HG03521 (cell line): Measurements from ENCODE around the gene CTNNA2.

ENCODE experiments used
- ATAC-seq: cut with Tn5 transposase; IDR thresholded peaks from one replicate; pipeline ENCODE4 v1.9.1; 2021; ENCODE audit warnings: mild to moderate bottlenecking, moderate library complexity; ENCODE audit not compliant: unreplicated experiment

The CTNNA2 gene

DNA sequence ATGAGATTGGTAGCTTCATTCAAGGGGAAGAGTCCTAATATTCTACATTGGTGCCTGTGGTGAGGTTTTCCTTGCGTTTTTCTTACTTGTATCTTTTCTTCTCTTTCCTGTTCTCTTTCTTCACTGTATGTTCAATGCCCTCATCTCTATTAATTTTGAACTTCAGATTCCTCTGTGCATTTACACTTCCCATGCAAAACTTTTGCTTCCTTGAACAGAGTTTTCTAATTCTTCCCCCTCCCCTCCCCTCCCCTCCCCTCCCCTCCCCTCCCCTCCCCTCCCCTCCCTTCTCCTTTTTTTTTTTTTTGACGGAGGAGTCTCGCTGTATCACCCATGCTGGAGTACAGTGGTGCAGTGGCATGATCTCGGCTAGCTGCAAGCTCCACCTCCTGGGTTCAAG, 403.4 kb downstream of the CTNNA2 start:
- no peak for ATAC-seq

GRCh38 chr2:79920512-79921076, 407.7 kb downstream of the CTNNA2 start:
- no peak for ATAC-seq

DNA sequence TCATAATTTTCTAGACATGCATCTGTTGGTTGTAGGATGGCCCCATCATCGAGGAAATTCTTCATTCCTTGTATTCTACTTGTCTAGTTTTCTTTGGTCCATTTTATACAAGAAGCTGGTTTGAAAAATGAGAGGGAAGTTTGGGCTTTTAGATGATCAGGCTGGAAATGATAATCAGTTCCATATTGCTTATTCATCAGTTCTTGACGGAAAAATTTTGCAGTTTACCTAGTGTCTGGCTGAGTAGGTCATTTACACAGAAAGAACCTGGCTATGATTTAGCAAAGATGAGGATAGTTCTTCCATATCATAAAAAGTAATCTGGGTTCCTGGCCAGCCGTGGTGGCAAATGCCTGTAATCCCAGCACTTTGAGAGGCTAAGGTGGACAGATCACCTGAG, 416.8 kb downstream of the CTNNA2 start:
- ATAC-seq, result no peak

- ATAC-seq, result no peak
These were observed 422.3 kb downstream of the CTNNA2 start for GRCh38 chr2:79935046-79935732.

GRCh38 chr2:79935771-79936657, 423.2 kb downstream of the CTNNA2 start:
- ATAC-seq, result peak; percentile 69

- no peak for ATAC-seq
These were observed 423.9 kb downstream of the CTNNA2 start for GRCh38 chr2:79936715-79937114.

DNA sequence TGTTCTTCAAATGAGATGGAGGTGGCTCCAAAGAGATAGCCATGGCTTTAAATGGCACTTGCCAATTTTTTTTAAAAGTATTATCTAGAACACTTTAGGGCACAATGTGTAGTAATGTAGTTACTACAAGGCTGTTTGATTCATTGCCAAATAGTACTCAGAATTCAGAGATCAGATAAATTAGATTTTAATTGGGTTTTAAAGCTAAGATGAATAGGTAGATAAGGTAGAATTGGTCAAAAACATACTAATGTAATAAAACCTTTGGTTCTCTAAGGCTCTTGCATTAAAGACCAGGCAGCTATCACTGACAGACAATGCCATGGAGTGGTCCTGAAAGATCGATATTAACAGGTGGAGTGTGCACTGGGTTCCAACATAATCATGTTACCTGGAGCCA, 425.8 kb downstream of the CTNNA2 start:
- ATAC-seq, result no peak

- no peak for ATAC-seq
These were observed 427.5 kb downstream of the CTNNA2 start for GRCh38 chr2:79940364-79940763.

GRCh38 chr2:79941179-79941578, 428.3 kb downstream of the CTNNA2 start:
- no peak for ATAC-seq

DNA sequence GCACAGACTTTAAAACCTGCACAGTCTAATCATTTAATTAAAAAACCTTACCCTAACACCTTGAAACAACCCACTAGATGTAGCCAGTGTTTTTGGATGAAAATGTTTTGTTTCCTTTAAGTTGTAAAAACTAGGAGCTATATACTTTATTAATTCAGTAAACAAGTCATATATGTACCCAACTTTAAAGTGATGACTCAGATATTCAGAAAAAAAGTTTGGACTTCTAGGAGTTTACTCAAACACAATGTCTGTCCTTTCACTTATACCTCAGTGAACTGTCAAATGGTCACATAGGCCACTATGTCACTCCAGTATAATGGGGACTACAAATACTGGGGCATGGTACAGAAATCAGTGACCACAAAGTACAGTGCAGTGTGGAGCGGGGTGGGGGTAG, 431.4 kb downstream of the CTNNA2 start:
- no peak for ATAC-seq

GRCh38 chr2:79945653-79946445, 433.0 kb downstream of the CTNNA2 start:
- ATAC-seq, result no peak

DNA sequence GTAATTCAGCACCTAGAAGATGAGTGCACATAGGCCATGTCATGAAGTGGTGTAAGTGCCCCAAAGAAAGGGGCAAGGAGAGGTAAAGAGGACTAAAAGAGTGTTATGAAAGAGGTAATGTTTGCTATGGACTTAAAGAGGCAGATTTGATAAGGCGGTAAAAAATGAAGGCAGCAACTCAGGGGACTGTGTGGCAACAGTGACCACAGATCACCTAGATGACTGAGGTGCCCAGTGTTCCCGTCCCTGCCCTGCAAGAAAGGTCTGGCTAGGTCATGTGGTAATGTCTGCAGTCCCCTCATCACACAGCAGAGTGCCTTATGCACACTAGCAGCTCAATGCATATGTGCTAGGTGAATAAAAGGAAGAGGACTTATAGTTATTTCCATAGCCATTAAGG, 434.9 kb downstream of the CTNNA2 start:
- ATAC-seq, result no peak

DNA sequence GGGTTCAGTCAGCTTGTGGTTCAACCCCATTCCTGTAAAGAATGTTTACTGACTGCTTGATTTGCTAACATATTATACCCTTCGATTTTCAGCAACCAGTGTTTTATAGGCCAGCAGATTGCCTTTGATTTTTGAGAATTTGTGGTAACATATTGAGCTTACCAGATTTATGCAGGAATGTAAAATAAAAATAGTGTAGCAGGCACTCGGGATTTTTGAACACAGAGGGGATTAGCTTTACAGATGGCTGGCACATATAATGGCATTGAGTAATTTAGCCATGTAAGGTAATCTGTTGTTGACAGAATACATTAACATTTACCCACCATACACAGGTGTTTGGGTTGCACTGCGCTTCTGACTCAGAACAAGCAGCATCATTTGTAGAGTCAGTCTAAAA, 437.7 kb downstream of the CTNNA2 start:
- no peak for ATAC-seq

DNA sequence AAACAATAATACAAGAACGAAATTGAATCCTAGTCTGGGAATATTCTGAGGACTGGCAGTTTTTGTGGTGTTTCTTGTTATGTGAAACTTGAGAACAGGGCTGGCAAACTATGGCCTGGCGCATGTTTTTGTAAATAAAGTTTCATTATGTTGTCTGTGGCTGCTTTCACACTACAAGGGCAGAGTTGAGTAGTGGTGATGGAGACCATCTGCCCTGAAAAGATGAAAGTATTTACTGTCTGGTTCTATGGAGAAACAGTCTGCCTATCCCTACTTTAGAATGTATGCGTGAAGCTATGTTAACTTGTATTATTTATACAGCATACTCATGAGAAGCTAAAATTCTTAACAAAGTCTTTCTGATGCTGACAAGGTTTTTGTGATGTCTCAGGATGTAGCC, 439.8 kb downstream of the CTNNA2 start:
- ATAC-seq, result no peak

- ATAC-seq, result no peak
These were observed 447.2 kb downstream of the CTNNA2 start for GRCh38 chr2:79960035-79960434.

GRCh38 chr2:79960519-79960918, 447.7 kb downstream of the CTNNA2 start:
- ATAC-seq, result no peak

- ATAC-seq, result no peak
These were observed 452.1 kb downstream of the CTNNA2 start for GRCh38 chr2:79964966-79965365.

- no peak for ATAC-seq
These were observed 453.5 kb downstream of the CTNNA2 start for GRCh38 chr2:79966369-79966768.

DNA sequence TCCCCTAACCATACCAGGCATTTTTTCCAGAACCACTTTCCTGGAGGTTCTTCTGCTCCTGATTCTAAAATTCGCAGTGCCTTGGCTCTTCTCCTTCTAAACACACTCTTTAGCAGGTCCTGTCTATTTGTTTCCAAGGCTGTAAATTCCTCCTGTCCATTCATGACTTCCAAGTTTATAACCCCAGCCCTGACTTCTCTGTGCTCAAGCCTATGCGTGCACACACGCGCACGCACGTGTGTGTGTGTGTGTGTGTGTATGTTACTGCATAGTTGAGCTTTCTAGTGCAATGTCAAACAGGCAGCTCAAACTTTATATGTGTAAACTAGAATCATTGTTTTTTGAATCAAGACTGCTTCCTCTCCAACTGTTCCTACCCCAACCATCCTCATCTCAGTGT, 454.0 kb downstream of the CTNNA2 start:
- ATAC-seq, result no peak

GRCh38 chr2:79971807-79972206, 459.0 kb downstream of the CTNNA2 start:
- ATAC-seq, result no peak

DNA sequence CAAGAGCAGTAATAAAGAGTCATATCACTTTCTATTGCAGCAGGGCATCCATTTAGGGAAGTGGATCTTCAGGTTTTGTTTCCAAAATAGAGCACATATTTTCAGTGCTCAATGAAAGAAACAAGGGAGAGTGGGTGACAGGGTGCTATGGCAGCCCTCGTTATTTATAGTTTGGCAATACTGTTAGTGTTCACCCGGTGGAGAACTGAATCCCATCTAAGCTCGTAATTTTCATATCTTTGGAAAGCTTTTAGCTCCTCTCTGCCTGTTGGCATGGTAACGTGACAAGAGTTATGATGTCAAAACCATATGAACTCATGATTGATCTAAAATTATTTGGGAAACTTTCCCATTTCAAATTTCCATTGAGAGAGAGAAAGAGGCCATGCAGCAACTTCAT, 459.8 kb downstream of the CTNNA2 start:
- ATAC-seq, result no peak
